ENCODE measurements around the gene SDSL.

The SDSL gene

GRCh38 chr12:113422030-113422885 lies at the start of gene SDSL:
Gene SDSL, plus strand, starts transcription at chr12:113422380. Its CDS starts 5,603 bp downstream, at chr12:113427983.
- FAIRE-seq, result no peak

GRCh38 chr12:113373440-113373839 lies 48.7 kb upstream of the SDSL start:
- no peak for FAIRE-seq

- FAIRE-seq, result no peak
These were observed 48.2 kb upstream of the SDSL start for GRCh38 chr12:113373969-113374368.

GRCh38 chr12:113374823-113375428 lies 47.3 kb upstream of the SDSL start:
- FAIRE-seq, result no peak

GRCh38 chr12:113378291-113378690 lies 43.9 kb upstream of the SDSL start:
- FAIRE-seq, result no peak

- FAIRE-seq, result no peak
These were observed 41.0 kb upstream of the SDSL start for GRCh38 chr12:113381220-113381619.

GRCh38 chr12:113382206-113382605 lies 40.0 kb upstream of the SDSL start:
- no peak for FAIRE-seq

- FAIRE-seq, result no peak
These were observed 37.4 kb upstream of the SDSL start for GRCh38 chr12:113384778-113385177.

GRCh38 chr12:113385282-113385882 lies 36.8 kb upstream of the SDSL start:
- no peak for FAIRE-seq

GRCh38 chr12:113386866-113387566 lies 35.2 kb upstream of the SDSL start:
- FAIRE-seq, result no peak

GRCh38 chr12:113387631-113388030 lies 34.5 kb upstream of the SDSL start:
- no peak for FAIRE-seq

GRCh38 chr12:113388351-113388750 lies 33.8 kb upstream of the SDSL start:
- no peak for FAIRE-seq

GRCh38 chr12:113390064-113391043 lies 31.8 kb upstream of the SDSL start:
- no peak for FAIRE-seq

GRCh38 chr12:113391145-113391544 lies 31.0 kb upstream of the SDSL start:
- FAIRE-seq, result no peak

GRCh38 chr12:113391650-113392337 lies 30.4 kb upstream of the SDSL start:
- FAIRE-seq, result no peak

GRCh38 chr12:113392520-113392919 lies 29.7 kb upstream of the SDSL start:
- FAIRE-seq, result no peak

- no peak for FAIRE-seq
These were observed 29.1 kb upstream of the SDSL start for GRCh38 chr12:113392988-113393579.

- no peak for FAIRE-seq
These were observed 28.4 kb upstream of the SDSL start for GRCh38 chr12:113393749-113394148.

- no peak for FAIRE-seq
These were observed 27.1 kb upstream of the SDSL start for GRCh38 chr12:113395119-113395518.

GRCh38 chr12:113396200-113396599 lies 26.0 kb upstream of the SDSL start:
- no peak for FAIRE-seq

All from colon (tissue), 2 donors.